Measurements from ENCODE around the gene CCL28. TPM values are rescaled to one million over a fixed set of nuclear protein-coding genes. Genes with fewer than 3 reads are reported as not detected.

CCL28 gene
- total and polyA plus RNA-seq, 9 of the 15 experiments (the other 6 are each of a cell fraction or from before 2014, with no cell fraction given): not detected

GRCh38 chr5:43348207-43348606, 64.0 kb downstream of the CCL28 start (continued):
- no peak for TF ChIP-seq CCNT2 (IDR thresholded peaks at IDR 0.05; ENCODE audit: borderline replicate concordance, extremely low read depth, insufficient read length, low read depth, low read length)
- TF ChIP-seq ZNF282 (CRISPR knock-in tag; IDR thresholded peaks at IDR 0.05): no peak
- no peak for TF ChIP-seq PTBP1 (IDR thresholded peaks at IDR 0.05; ENCODE audit: low read depth, low read length)
- TF ChIP-seq NR2C1 (IDR thresholded peaks at IDR 0.05): no peak
- no peak for TF ChIP-seq NR2C1 (tag; IDR thresholded peaks at IDR 0.05)

GRCh38 chr5:43338862-43339261, 73.3 kb downstream of the CCL28 start:
- 22% methylated on average over 1 of the region's 1 CpG for WGBS (ENCODE audit: insufficient coverage, low coverage, missing lambda C conversion rate)
- H3K9me1 ChIP-seq (ENCODE audit: control insufficient read depth, insufficient read depth, low read length): no peaks in the 10 kb centered on the region
- H3K79me2 ChIP-seq (ENCODE audit: control insufficient read depth, insufficient read depth, low read length): no peaks in the 10 kb centered on the region
- no peak overlapping the region for H3K4me2 ChIP-seq (ENCODE audit: insufficient read depth, low read length)
- H3K36me3 ChIP-seq (ENCODE audit: control insufficient read depth, insufficient read depth, low read length): no peaks in the 10 kb centered on the region
- H3K27ac ChIP-seq (ENCODE audit: extremely low read depth, low read depth, low read length): no peak overlapping the region
- no peaks in the 10 kb centered on the region for H4K20me1 ChIP-seq (replicated peaks; ENCODE audit: control insufficient read depth, insufficient read depth, low read length)
- no peaks in the 10 kb centered on the region for H3K27me3 ChIP-seq (ENCODE audit: control insufficient read depth in 2 of 2, insufficient read depth in 2 of 2, low read length in 2 of 2)
- H2AFZ ChIP-seq (ENCODE audit: low read depth, low read length): no peak overlapping the region
- no peak overlapping the region for H3K4me3 ChIP-seq
- no peak for FAIRE-seq
- H3K9me3 ChIP-seq (replicated peaks; ENCODE audit: control insufficient read depth, insufficient read depth, low read depth, low read length): peaks cover 17% of the 10 kb centered on the region
- intact Hi-C loops (cut with micrococcal nuclease): no loop called here
- ATAC-seq: no peak
- DNase-seq (ENCODE audit: extremely low read depth in 1 of 4, low spot score in 3 of 4): no peak
- no peak overlapping the region for H3K9ac ChIP-seq (ENCODE audit: insufficient read depth in 1 of 2, low read depth in 2 of 2, low read length in 2 of 2)
- ChIA-PET POLR2A (interaction anchor here (0.9 to 1.8 kb wide), 3 partner anchors 9 to 25 kb away, joined by 4 to 6 read pairs (median 5); partner anchors contain the start of gene HMGCS1), CTCF (ENCODE audit: low intra/inter-chr PET ratio) (interaction anchor here (0.7 kb wide), 1 partner anchor 34 kb away, joined by 3 read pairs; no protein-coding TSS in a partner anchor)
- in situ Hi-C loops (cut with MboI): no loop called here
- no TSS peak for BruUV-seq (replicated peaks)
- no peaks in the 10 kb centered on the region for H3K4me1 ChIP-seq (replicated peaks in 1 of 2; ENCODE audit: control insufficient read depth in 2 of 2, insufficient read depth in 2 of 2, low read length in 2 of 2)
- TF ChIP-seq FOXJ3 (CRISPR knock-in tag; IDR thresholded peaks at IDR 0.05) (no peak), ESRRA (IDR thresholded peaks at IDR 0.05; ENCODE audit: borderline replicate concordance, low read depth) (no peak), ZNF655 (CRISPR knock-in tag; IDR thresholded peaks at IDR 0.05) (no peak), RBBP5 (IDR thresholded peaks at IDR 0.05; ENCODE audit: borderline replicate concordance, insufficient read depth, low read length, poor library complexity, severe bottlenecking) (no peak), SMARCB1 (IDR thresholded peaks at IDR 0.05; ENCODE audit: insufficient read length, low read depth) (no peak), NFIX (CRISPR knock-in tag; IDR thresholded peaks at IDR 0.05; ENCODE audit: low read depth) (no peak), ZNF3 (CRISPR knock-in tag; IDR thresholded peaks at IDR 0.05) (no peak), TRIM24 (IDR thresholded peaks at IDR 0.05) (peak in 1 of 2 experiments; percentile 26; a peak in 1 of 4 replicates), ATF3 (IDR thresholded peaks at IDR 0.05) (peak; percentile 45; the same call in 1 of the 2 replicates), ATF3 (CRISPR knock-in tag; conservative IDR thresholded peaks at IDR 0.05) (no peak), PHB2 (IDR thresholded peaks at IDR 0.05; ENCODE audit: low read depth) (no peak), ZNF589 (CRISPR knock-in tag; IDR thresholded peaks at IDR 0.05; ENCODE audit: low read depth) (no peak), KAT8 (IDR thresholded peaks at IDR 0.05; ENCODE audit: low read depth) (no peak), SMC3 (conservative IDR thresholded peaks at IDR 0.05; ENCODE audit: insufficient read depth, low read depth, low read length) (no peak), FOXA1 (IDR thresholded peaks at IDR 0.05; ENCODE audit: borderline replicate concordance) (no peak), ZNF395 (CRISPR knock-in tag; IDR thresholded peaks at IDR 0.05) (no peak)
